ENCODE results near the gene ANTXR1.

DNA sequence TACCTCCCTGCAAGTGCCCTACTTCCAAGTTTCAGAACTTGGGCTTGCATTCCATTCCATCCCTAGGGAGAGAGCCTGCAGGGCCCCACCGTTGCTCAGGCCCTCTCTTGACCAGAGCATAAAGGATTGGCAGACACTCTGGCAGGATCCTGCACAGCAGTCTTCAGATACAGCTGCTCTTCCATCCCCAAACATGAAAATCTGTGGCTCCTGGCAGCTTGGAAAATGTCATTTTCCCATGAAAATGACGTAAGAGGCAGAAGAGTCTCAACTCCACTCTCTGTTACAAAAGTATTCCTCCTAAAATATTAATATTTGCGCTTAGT lies 211.5 kb downstream of the ANTXR1 start:
- TF ChIP-seq, protein P1, sequence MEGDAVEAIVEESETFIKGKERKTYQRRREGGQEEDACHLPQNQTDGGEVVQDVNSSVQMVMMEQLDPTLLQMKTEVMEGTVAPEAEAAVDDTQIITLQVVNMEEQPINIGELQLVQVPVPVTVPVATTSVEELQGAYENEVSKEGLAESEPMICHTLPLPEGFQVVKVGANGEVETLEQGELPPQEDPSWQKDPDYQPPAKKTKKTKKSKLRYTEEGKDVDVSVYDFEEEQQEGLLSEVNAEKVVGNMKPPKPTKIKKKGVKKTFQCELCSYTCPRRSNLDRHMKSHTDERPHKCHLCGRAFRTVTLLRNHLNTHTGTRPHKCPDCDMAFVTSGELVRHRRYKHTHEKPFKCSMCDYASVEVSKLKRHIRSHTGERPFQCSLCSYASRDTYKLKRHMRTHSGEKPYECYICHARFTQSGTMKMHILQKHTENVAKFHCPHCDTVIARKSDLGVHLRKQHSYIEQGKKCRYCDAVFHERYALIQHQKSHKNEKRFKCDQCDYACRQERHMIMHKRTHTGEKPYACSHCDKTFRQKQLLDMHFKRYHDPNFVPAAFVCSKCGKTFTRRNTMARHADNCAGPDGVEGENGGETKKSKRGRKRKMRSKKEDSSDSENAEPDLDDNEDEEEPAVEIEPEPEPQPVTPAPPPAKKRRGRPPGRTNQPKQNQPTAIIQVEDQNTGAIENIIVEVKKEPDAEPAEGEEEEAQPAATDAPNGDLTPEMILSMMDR (conservative IDR thresholded peaks at IDR 0.05; ENCODE audit: low read depth, low read length): no peak
- TF ChIP-seq EZH2 (IDR thresholded peaks at IDR 0.05; ENCODE audit: borderline replicate concordance, low read depth, low read length, poor library complexity, severe bottlenecking): no peak

Measured in A673 (cell line).